ENCODE results near the gene PHF13. TPM values are rescaled to one million over a fixed set of nuclear protein-coding genes. Genes with fewer than 3 reads are reported as not detected.
"Not testable (repeated sequence)": the region's sequence is repeated elsewhere in the genome, so short reads cannot be mapped to it uniquely, and the experiment has no call there.

PHF13 gene
- total RNA-seq, 1 experiment from 2014 or later: 5.7 TPM

- Histone ChIP-seq H4K20me1 (ENCODE audit: insufficient read depth, low read depth, low read length) (no peaks in the 10 kb centered on the region), H3K9me3 (ENCODE audit: low read length) (no peaks in the 10 kb centered on the region), H3K27ac (ENCODE audit: low read length) (no peak overlapping the region), H3K9ac (ENCODE audit: low read length) (peak overlapping the region; percentile 46), H3K79me2 (ENCODE audit: low read length) (no peaks in the 10 kb centered on the region), H3K36me3 (ENCODE audit: insufficient read depth, low read length) (peaks cover 24% of the 10 kb centered on the region; the same call in 1 of the 2 replicates), H3K27me3 (ENCODE audit: low read length) (no peaks in the 10 kb centered on the region), H3K9me2 (replicated peaks; ENCODE audit: insufficient read depth, low read length) (no peaks in the 10 kb centered on the region), H3K4me1 (ENCODE audit: low read length) (peaks cover 12% of the 10 kb centered on the region), H2AFZ (ENCODE audit: low read length) (no peak overlapping the region), H3K4me2 (ENCODE audit: low read depth, low read length, poor library complexity, severe bottlenecking) (no peak overlapping the region), H3K4me3 (ENCODE audit: low read length) (no peak overlapping the region)
- peak; percentile 69 for DNase-seq
Observed at GRCh38 chr1:6635910-6636760, 22.6 kb downstream of the PHF13 start.

GRCh38 chr1:6636778-6637177 lies 23.2 kb downstream of the PHF13 start:
- H2AFZ ChIP-seq (ENCODE audit: low read length): not testable (repeated sequence)
- H3K36me3 ChIP-seq (ENCODE audit: insufficient read depth, low read length): peaks cover 24% of the 10 kb centered on the region; the same call in 1 of the 2 replicates
- peak overlapping the region; percentile 46; the same call in 1 of the 2 replicates for H3K9ac ChIP-seq (ENCODE audit: low read length)

DNA sequence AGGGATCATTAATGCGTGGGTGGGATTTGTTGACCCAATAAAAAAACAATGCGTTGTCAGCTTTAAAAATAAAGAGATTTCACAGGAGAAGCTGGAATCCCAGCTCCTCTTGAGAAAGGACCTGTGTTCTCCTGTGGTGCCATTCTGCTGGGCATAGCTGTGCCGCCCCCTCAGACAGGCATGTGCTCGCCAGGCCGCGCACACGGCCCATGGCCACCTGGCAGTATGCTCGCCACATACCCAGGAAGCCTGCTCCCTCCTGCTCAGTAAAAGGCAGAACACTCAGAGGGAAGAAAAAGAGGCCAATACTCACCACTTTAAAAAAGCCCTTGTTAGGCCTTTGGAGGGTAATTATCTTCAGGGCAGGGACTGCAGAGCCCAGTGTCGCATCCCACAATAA lies 24.2 kb downstream of the PHF13 start:
- no peak overlapping the region for H3K4me2 ChIP-seq (ENCODE audit: low read depth, low read length, poor library complexity, severe bottlenecking)
- H3K4me3 ChIP-seq (ENCODE audit: low read length): no peak overlapping the region
- no peak overlapping the region for H3K9ac ChIP-seq (ENCODE audit: low read length)
- peaks cover 12% of the 10 kb centered on the region for H3K4me1 ChIP-seq (ENCODE audit: low read length)
- peaks cover 24% of the 10 kb centered on the region; the same call in 1 of the 2 replicates for H3K36me3 ChIP-seq (ENCODE audit: insufficient read depth, low read length)
- H3K9me3 ChIP-seq (ENCODE audit: low read length): no peaks in the 10 kb centered on the region
- H2AFZ ChIP-seq (ENCODE audit: low read length): no peak overlapping the region
- no peak overlapping the region for H3K27ac ChIP-seq (ENCODE audit: low read length)
- H3K27me3 ChIP-seq (ENCODE audit: low read length): no peaks in the 10 kb centered on the region
- DNase-seq: no peak
- H3K79me2 ChIP-seq (ENCODE audit: low read length): no peaks in the 10 kb centered on the region
- H3K9me2 ChIP-seq (replicated peaks; ENCODE audit: insufficient read depth, low read length): no peaks in the 10 kb centered on the region
- no peaks in the 10 kb centered on the region for H4K20me1 ChIP-seq (ENCODE audit: insufficient read depth, low read depth, low read length)

More at GRCh38 chr1:6636778-6637177, 23.2 kb downstream of the PHF13 start:
- not testable (repeated sequence) for H3K79me2 ChIP-seq (ENCODE audit: low read length); H3K27ac ChIP-seq (ENCODE audit: low read length); H3K27me3 ChIP-seq (ENCODE audit: low read length); H3K4me3 ChIP-seq (ENCODE audit: low read length); H4K20me1 ChIP-seq (ENCODE audit: insufficient read depth, low read depth, low read length); H3K4me2 ChIP-seq (ENCODE audit: low read depth, low read length, poor library complexity, severe bottlenecking); H3K9me2 ChIP-seq (replicated peaks; ENCODE audit: insufficient read depth, low read length); H3K9me3 ChIP-seq (ENCODE audit: low read length); DNase-seq
- H3K4me1 ChIP-seq (ENCODE audit: low read length): peaks cover 12% of the 10 kb centered on the region

GRCh38 chr1:6638226-6638625 lies 24.7 kb downstream of the PHF13 start:
- H3K36me3 ChIP-seq (ENCODE audit: insufficient read depth, low read length): peaks cover 24% of the 10 kb centered on the region; the same call in 1 of the 2 replicates
- no peak overlapping the region for H3K9ac ChIP-seq (ENCODE audit: low read length)
- no peak overlapping the region for H3K4me3 ChIP-seq (ENCODE audit: low read length)
- no peaks in the 10 kb centered on the region for H4K20me1 ChIP-seq (ENCODE audit: insufficient read depth, low read depth, low read length)
- no peaks in the 10 kb centered on the region for H3K9me2 ChIP-seq (replicated peaks; ENCODE audit: insufficient read depth, low read length)
- H3K4me1 ChIP-seq (ENCODE audit: low read length): peaks cover 12% of the 10 kb centered on the region
- no peaks in the 10 kb centered on the region for H3K79me2 ChIP-seq (ENCODE audit: low read length)
- H3K9me3 ChIP-seq (ENCODE audit: low read length): no peaks in the 10 kb centered on the region
- no peak for DNase-seq
- no peaks in the 10 kb centered on the region for H3K27me3 ChIP-seq (ENCODE audit: low read length)
- H3K27ac ChIP-seq (ENCODE audit: low read length): no peak overlapping the region
- no peak overlapping the region for H3K4me2 ChIP-seq (ENCODE audit: low read depth, low read length, poor library complexity, severe bottlenecking)
- no peak overlapping the region for H2AFZ ChIP-seq (ENCODE audit: low read length)

GRCh38 chr1:6640867-6641266 lies 27.3 kb downstream of the PHF13 start:
- not testable (repeated sequence) for H3K9me3 ChIP-seq (ENCODE audit: low read length); H3K4me3 ChIP-seq (ENCODE audit: low read length); H4K20me1 ChIP-seq (ENCODE audit: insufficient read depth, low read depth, low read length); H2AFZ ChIP-seq (ENCODE audit: low read length); H3K9me2 ChIP-seq (replicated peaks; ENCODE audit: insufficient read depth, low read length); DNase-seq; H3K27ac ChIP-seq (ENCODE audit: low read length); H3K9ac ChIP-seq (ENCODE audit: low read length); H3K4me2 ChIP-seq (ENCODE audit: low read depth, low read length, poor library complexity, severe bottlenecking); H3K27me3 ChIP-seq (ENCODE audit: low read length); H3K79me2 ChIP-seq (ENCODE audit: low read length)
- H3K4me1 ChIP-seq (ENCODE audit: low read length): peaks cover 11% of the 10 kb centered on the region
- H3K36me3 ChIP-seq (ENCODE audit: insufficient read depth, low read length): peaks cover 28% of the 10 kb centered on the region; the same call in 1 of the 2 replicates

GRCh38 chr1:6645018-6645417 lies 31.5 kb downstream of the PHF13 start:
- Histone ChIP-seq H3K4me3 (ENCODE audit: low read length) (no peak overlapping the region), H3K79me2 (ENCODE audit: low read length) (no peaks in the 10 kb centered on the region), H4K20me1 (ENCODE audit: insufficient read depth, low read depth, low read length) (no peaks in the 10 kb centered on the region), H3K36me3 (ENCODE audit: insufficient read depth, low read length) (peaks cover 14% of the 10 kb centered on the region), H3K9ac (ENCODE audit: low read length) (no peak overlapping the region), H3K4me1 (ENCODE audit: low read length) (no peaks in the 10 kb centered on the region), H3K9me2 (replicated peaks; ENCODE audit: insufficient read depth, low read length) (no peaks in the 10 kb centered on the region), H2AFZ (ENCODE audit: low read length) (no peak overlapping the region), H3K9me3 (ENCODE audit: low read length) (no peaks in the 10 kb centered on the region), H3K27me3 (ENCODE audit: low read length) (no peaks in the 10 kb centered on the region), H3K27ac (ENCODE audit: low read length) (no peak overlapping the region), H3K4me2 (ENCODE audit: low read depth, low read length, poor library complexity, severe bottlenecking) (no peak overlapping the region)
- no peak for DNase-seq

DNA sequence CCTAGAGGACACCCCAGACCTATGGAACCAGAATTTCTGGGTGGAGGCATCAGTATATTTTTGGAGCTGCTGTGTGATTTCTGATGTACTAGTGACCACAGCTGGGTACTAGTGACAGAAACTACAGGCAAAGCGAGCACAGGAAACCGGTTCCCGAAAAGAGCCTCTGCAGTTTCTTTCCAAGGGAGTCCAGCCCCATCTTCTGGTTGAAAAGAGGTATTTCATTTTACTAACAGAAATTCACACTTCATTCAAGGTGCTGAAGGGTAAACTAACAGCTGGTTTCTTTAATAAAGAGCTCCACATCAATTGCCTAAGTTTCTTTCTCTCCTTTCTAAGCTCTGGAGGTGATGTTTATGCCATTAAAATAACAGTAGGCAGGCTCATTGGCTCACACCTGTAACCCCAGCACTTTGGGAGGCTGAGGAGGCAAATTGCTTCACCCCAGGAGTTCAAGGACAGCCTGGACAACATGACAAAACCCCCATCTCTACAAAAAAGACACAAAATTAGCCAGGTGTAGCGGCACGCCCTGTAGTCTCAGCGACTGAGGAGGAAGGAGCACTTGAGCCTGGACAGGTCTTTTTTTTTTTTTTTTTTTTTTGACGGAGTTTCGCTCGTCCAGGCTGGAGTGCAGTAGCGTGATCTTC lies 33.1 kb downstream of the PHF13 start:
- H3K27me3 ChIP-seq (ENCODE audit: low read length): no peaks in the 10 kb centered on the region
- H3K79me2 ChIP-seq (ENCODE audit: low read length): no peaks in the 10 kb centered on the region
- no peaks in the 10 kb centered on the region for H3K9me3 ChIP-seq (ENCODE audit: low read length)
- DNase-seq: peak; percentile 82
- H3K4me3 ChIP-seq (ENCODE audit: low read length): no peak overlapping the region
- H3K9me2 ChIP-seq (replicated peaks; ENCODE audit: insufficient read depth, low read length): no peaks in the 10 kb centered on the region
- H2AFZ ChIP-seq (ENCODE audit: low read length): no peak overlapping the region
- H4K20me1 ChIP-seq (ENCODE audit: insufficient read depth, low read depth, low read length): no peaks in the 10 kb centered on the region
- H3K4me1 ChIP-seq (ENCODE audit: low read length): no peaks in the 10 kb centered on the region
- no peak overlapping the region for H3K4me2 ChIP-seq (ENCODE audit: low read depth, low read length, poor library complexity, severe bottlenecking)
- peaks cover 17% of the 10 kb centered on the region for H3K36me3 ChIP-seq (ENCODE audit: insufficient read depth, low read length)
- H3K27ac ChIP-seq (ENCODE audit: low read length): no peak overlapping the region
- no peak overlapping the region for H3K9ac ChIP-seq (ENCODE audit: low read length)

DNA sequence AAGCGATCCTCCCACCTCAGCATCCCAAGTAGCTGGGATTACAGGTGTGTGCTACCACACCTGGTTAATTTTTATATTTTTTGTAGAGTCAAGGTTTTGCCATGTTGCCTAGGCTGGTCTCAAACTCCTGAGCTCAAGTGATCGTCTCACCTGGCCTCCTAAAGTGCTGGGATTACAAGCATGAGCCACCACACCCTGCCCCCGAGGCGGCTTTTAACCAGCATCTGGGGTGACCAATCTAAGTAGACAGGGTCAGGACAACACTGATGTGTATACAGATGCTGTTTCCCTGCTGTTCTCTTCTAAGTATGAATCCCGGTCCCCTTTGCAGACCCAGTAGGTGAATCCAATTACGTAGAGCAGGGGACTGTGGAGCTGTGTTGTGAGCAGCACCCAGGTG lies 35.0 kb downstream of the PHF13 start:
- H3K79me2 ChIP-seq (ENCODE audit: low read length): no peaks in the 10 kb centered on the region
- no peaks in the 10 kb centered on the region for H3K9me2 ChIP-seq (replicated peaks; ENCODE audit: insufficient read depth, low read length)
- no peak overlapping the region for H3K9ac ChIP-seq (ENCODE audit: low read length)
- no peaks in the 10 kb centered on the region for H3K4me1 ChIP-seq (ENCODE audit: low read length)
- H3K36me3 ChIP-seq (ENCODE audit: insufficient read depth, low read length): peaks cover 27% of the 10 kb centered on the region
- DNase-seq: no peak
- H3K9me3 ChIP-seq (ENCODE audit: low read length): no peaks in the 10 kb centered on the region
- no peaks in the 10 kb centered on the region for H4K20me1 ChIP-seq (ENCODE audit: insufficient read depth, low read depth, low read length)
- no peaks in the 10 kb centered on the region for H3K27me3 ChIP-seq (ENCODE audit: low read length)
- H3K4me2 ChIP-seq (ENCODE audit: low read depth, low read length, poor library complexity, severe bottlenecking): no peak overlapping the region
- no peak overlapping the region for H3K27ac ChIP-seq (ENCODE audit: low read length)
- no peak overlapping the region for H3K4me3 ChIP-seq (ENCODE audit: low read length)
- no peak overlapping the region for H2AFZ ChIP-seq (ENCODE audit: low read length)

Measured in Karpas-422 (cell line).